Ascending aorta (tissue), 2 donors: ENCODE measurements around the gene KLHDC7A. TPM values are rescaled to one million over a fixed set of nuclear protein-coding genes. Genes with fewer than 3 reads are reported as not detected.

Experiments
- DNase-seq, 2 donors: peaks; one replicate each; pipeline ENCODE4 v3.0.0-alpha.2; 2019; ENCODE audit warnings: low spot score in 2 of 2
- H3K27ac ChIP-seq, 2 donors: fragments of 200-600 bp; sonication (generic); one replicate each; pipeline ENCODE4 v1.5.1; 2016 to 2017; ENCODE audit warnings: mild to moderate bottlenecking in 1 of 2
- H3K27me3 ChIP-seq: fragments of 200-600 bp; sonication (generic); one replicate; pipeline ENCODE4 v1.5.1; 2017
- H3K36me3 ChIP-seq, 2 donors: fragments of 200-600 bp; sonication (generic); one replicate each; pipeline ENCODE4 v1.5.1; 2016
- H3K4me1 ChIP-seq, 2 donors: fragments of 200-600 bp; sonication (generic); one replicate each; pipeline ENCODE4 v1.5.1; 2016 to 2017; ENCODE audit warnings: mild to moderate bottlenecking in 1 of 2
- H3K4me3 ChIP-seq, 2 donors: fragments of 200-600 bp; sonication (generic); one replicate each; pipeline ENCODE4 v1.5.1; 2016 to 2017; ENCODE audit warnings: mild to moderate bottlenecking in 1 of 2
- H3K9me3 ChIP-seq, 2 donors: fragments of 200-600 bp; sonication (generic); one replicate each; pipeline ENCODE4 v1.5.1; 2016
- intact Hi-C: fragments of 100-400 bp; cut with DNase I; formaldehyde crosslinking; loops from one replicate; pipeline ENCODE4 v1.15.1; 2023
- total RNA-seq: library from RNA; depleted of rRNA; stranded (reverse); fragments of >200 nt; gene quantifications from one replicate; pipeline ENCODE4 v1.1.0, GENCODE V29; 2016
- TF ChIP-seq, protein P1 (sequence below), 3 experiments: fragments of 200-600 bp in 2 of 3; fragments of 450-650 bp in 1 of 3; sonication (generic) in 2 of 3; IDR thresholded peaks; one replicate each; pipeline ENCODE4 v1.5.1; 2016 to 2019; ENCODE audit warnings: antibody characterized with exemption in 3 of 3, mild to moderate bottlenecking in 1 of 3, moderate library complexity in 1 of 3

Gene KLHDC7A
- total RNA-seq, 1 donor from 2014 or later, result not detected

DNA sequence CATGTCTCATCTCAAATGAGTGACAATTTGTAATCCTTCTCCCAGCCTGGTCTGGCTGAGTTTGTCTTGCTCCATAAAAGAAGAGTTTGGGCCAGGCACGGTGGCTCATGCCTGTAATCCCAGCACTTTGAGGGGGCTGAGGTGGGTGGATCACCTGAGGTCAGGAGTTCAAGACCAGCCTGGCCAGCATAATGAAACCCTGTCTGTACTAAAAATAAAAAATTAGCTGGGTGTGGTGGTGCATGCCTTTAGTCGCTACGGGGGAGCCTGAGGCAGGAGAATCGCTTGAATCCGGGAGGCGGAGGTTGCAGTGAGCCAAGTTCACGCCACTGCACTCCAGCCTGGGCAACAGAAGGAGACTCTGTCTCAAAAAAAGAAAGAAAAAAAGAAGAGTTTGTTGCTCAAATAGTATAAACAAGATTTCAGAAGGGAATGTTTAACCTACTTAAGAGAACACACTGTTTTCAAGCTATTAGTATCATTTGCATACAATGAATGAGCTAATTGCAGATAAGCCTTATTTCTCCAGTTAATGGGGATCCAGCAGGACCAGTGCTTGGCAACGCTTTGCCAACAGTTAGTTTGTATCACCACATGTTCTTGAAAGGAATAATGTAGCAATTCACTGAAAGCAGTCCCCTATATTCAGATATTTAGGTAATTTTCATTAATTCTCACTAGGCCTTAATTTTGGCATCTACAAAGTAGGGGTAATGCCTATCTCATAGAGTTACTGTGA is 15.9 kb downstream of the KLHDC7A start:
- H3K4me1 ChIP-seq, result no peaks in the 10 kb centered on the region
- H3K9me3 ChIP-seq, result no peaks in the 10 kb centered on the region
- no peak overlapping the region for H3K27ac ChIP-seq
- H3K4me3 ChIP-seq, result no peak overlapping the region
- DNase-seq, result no peak
- TF ChIP-seq, protein P1, sequence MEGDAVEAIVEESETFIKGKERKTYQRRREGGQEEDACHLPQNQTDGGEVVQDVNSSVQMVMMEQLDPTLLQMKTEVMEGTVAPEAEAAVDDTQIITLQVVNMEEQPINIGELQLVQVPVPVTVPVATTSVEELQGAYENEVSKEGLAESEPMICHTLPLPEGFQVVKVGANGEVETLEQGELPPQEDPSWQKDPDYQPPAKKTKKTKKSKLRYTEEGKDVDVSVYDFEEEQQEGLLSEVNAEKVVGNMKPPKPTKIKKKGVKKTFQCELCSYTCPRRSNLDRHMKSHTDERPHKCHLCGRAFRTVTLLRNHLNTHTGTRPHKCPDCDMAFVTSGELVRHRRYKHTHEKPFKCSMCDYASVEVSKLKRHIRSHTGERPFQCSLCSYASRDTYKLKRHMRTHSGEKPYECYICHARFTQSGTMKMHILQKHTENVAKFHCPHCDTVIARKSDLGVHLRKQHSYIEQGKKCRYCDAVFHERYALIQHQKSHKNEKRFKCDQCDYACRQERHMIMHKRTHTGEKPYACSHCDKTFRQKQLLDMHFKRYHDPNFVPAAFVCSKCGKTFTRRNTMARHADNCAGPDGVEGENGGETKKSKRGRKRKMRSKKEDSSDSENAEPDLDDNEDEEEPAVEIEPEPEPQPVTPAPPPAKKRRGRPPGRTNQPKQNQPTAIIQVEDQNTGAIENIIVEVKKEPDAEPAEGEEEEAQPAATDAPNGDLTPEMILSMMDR (IDR thresholded peaks at IDR 0.05), result no peak
- intact Hi-C loops, result no loop called here
- H3K36me3 ChIP-seq, result no peaks in the 10 kb centered on the region
- no peaks in the 10 kb centered on the region for H3K27me3 ChIP-seq

DNA sequence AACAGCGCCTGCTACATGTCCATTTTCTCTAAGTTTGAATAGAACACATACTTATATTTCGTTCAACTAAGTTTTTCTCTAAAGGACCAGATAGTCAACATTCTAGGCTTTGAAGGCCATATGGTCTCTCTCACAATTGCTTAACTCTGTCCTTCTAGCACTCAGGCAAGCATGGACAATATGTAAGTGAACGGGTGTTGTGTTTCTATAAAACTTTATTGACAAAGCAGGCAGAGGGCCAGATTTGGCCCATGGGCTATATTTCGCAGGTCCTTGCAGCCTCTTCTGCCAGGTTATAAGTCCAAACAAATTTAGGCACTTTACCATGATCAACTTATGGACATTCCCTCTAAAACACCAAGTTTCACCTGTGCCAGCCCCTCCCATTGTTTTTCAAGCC is 21.1 kb downstream of the KLHDC7A start:
- no peak overlapping the region for H3K27ac ChIP-seq
- DNase-seq, result no peak
- H3K4me3 ChIP-seq, result no peak overlapping the region
- no peaks in the 10 kb centered on the region for H3K4me1 ChIP-seq
- TF ChIP-seq, protein P1 (IDR thresholded peaks at IDR 0.05), result no peak
- no peaks in the 10 kb centered on the region for H3K36me3 ChIP-seq
- no peaks in the 10 kb centered on the region for H3K9me3 ChIP-seq
- H3K27me3 ChIP-seq, result no peaks in the 10 kb centered on the region
- intact Hi-C loops, result no loop called here

DNA sequence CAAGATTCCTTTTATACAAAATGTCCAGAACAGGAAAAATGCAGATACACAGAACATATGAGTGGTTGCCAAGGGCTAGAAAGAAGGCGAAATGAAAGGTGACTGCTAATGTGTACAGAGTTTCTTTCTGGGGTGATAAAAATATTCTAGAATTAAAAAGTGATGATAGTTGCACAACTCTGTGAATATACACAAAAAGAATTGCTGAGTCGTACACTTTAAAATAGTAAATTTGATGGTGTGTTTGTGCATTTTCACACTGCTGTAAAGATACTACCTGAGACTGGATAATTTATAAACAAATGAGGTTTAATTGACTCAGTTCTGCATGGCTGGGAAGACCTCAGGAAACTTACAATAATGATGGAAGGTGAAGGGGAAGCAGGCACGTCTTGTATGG is 23.9 kb downstream of the KLHDC7A start:
- no peaks in the 10 kb centered on the region for H3K36me3 ChIP-seq
- DNase-seq, result no peak
- no peaks in the 10 kb centered on the region for H3K4me1 ChIP-seq
- TF ChIP-seq, protein P1 (IDR thresholded peaks at IDR 0.05), result no peak
- H3K27me3 ChIP-seq, result no peaks in the 10 kb centered on the region
- no peak overlapping the region for H3K4me3 ChIP-seq
- intact Hi-C loops, result no loop called here
- no peaks in the 10 kb centered on the region for H3K9me3 ChIP-seq
- no peak overlapping the region for H3K27ac ChIP-seq

DNA sequence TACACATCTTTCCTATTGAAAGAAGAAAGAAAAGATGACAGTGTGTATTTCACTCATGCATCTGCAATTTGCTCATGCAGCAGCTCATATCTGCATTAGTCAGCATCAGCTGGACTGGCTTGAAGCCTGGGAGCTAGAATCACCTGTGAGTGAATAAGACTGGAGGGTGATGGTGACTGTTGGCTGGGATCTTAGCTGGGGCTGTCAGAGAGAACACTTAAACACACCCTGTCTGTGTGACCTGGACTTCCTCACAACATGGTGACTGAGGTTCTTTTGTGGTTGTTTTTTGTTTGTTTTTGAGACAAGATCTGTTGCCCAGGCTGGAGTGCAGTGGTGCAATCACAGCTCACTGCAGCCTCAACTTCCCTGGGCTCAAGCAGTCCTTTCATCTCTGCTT is 24.9 kb downstream of the KLHDC7A start:
- intact Hi-C loops, result no loop called here
- no peaks in the 10 kb centered on the region for H3K4me1 ChIP-seq
- TF ChIP-seq, protein P1 (IDR thresholded peaks at IDR 0.05), result no peak
- H3K4me3 ChIP-seq, result no peak overlapping the region
- no peaks in the 10 kb centered on the region for H3K36me3 ChIP-seq
- no peaks in the 10 kb centered on the region for H3K9me3 ChIP-seq
- no peak overlapping the region for H3K27ac ChIP-seq
- DNase-seq, result no peak
- H3K27me3 ChIP-seq, result no peaks in the 10 kb centered on the region

DNA sequence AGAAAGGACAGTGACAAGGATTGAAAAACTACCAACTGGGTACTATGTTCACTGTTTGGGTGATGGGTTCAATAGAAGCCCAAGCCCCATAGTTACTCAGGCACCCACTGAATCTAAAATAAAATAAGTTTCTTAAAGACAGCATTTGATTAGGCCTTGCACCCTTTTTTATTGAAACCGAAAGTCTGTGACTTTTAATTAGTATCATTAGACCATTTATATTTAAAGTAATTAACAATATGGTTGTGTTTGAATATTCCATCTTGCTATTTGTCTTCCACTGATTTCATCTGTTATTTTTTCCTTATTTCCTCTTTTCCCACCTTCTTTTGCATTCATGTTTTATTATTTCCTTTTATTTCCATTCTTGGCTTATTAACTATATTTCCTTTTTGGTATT is 27.4 kb downstream of the KLHDC7A start:
- H3K36me3 ChIP-seq, result no peaks in the 10 kb centered on the region
- intact Hi-C loops, result no loop called here
- no peaks in the 10 kb centered on the region for H3K4me1 ChIP-seq
- TF ChIP-seq, protein P1 (IDR thresholded peaks at IDR 0.05), result no peak
- DNase-seq, result no peak
- no peaks in the 10 kb centered on the region for H3K27me3 ChIP-seq
- H3K4me3 ChIP-seq, result no peak overlapping the region
- no peak overlapping the region for H3K27ac ChIP-seq
- no peaks in the 10 kb centered on the region for H3K9me3 ChIP-seq
